TTC549 (cell line): ENCODE data around the gene GUCY1A2.

Experiments
- FAIRE-seq: peaks from 2 replicates; lab custom pipeline; 2012; peaks lifted over from hg19 to GRCh38; lab: Jason Lieb, UNC

Gene GUCY1A2

DNA sequence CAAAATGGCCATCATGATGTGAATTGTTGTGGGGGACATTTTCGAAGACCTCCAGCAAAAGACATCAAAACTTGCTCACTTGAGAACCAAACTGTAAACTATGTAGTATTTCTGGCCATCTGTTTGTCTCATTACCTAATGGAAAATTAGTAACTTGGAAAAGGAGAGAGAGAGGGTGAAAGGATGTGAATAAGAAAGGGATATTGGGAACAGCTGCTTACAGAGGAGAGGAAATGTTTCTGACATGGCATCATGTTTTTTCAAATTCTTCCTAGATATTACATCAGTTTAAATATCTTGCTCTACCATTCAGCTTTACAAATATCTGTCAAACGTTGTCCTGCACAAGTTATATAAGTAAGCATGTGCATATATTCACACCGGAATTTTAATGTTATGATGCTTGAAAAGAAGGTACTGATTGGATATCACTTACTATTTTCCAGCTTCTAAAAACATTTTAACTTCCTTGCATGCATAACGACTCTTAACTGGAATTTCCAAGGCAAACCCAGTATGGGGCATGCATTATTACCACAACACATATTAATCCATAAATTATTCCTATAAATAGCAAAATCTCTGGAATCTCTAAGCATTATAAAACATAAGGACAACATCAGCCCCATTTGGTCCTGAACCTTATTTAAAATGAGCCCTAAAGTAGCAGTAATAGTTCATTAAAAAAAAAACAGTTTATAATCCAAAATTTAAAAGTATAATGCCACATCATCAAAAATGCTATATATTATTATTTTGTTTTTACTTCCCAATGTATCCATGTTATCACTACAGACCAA, 20.0 kb downstream of the GUCY1A2 start:
- no peak for FAIRE-seq

DNA sequence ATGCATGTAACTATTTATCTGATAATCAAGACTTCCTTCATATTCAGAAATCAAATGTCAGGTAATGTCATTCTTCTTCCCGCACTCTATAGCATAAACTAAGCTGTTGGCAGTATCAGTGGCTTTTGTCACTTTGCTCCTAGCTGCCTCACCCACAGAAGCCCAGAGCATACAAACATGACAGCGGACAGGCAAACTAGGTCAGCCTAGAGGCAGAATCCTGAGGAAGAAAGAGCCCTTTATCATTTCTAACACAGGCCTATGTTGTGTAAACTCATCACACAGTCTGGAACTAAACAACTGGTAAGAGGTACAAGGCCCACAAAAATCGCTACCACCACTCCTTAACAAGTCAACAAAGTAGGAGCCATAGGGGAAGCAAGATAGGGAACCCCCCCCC, 21.0 kb downstream of the GUCY1A2 start:
- no peak for FAIRE-seq

- FAIRE-seq, result no peak
These were observed 21.6 kb downstream of the GUCY1A2 start for GRCh38 chr11:106996691-106997090.

- FAIRE-seq, result no peak
These were observed 27.9 kb downstream of the GUCY1A2 start for GRCh38 chr11:106990331-106990730.

GRCh38 chr11:106989078-106989455, 29.2 kb downstream of the GUCY1A2 start:
- FAIRE-seq, result no peak

DNA sequence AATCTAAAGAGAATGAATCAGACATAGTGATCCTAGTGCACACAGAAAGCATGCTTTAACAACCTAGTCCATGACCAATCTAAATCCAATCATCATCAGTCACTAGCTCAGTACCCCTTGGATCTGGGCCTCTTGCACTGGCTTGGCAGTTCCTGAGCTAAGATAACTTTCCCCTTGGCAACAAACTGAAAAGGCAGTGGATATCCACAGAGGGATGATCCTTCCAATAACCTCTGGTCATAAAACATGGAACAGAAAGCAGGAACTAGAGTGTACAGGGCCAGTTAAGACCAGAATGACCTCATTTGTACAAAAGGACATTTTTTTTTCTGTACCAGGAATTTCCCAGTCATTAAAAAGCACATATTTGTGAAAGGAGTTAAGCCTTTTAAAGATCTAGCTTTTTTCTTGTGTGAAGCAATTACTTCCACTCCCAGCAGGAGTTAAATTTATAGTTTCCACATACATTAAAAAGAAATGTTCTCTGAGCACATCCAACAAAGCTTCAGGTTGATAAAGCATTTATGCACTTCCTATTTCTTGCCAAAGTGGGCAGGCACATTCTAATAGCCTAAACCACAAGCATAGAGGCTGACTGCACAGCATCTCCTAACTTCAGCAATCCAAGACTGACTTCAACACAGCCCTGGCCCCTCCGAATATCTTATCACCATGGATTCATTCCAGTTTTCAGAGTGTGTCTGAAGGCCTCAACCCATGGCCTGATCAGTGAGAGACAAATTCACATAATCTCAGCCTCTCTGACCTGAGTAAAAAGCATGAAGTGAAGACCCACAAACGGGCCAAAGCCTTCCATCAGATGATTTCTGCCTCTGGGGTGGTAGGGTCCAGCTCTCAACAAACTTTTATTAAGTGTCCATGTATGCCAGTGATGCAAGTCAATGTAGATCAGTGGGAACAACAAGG, 29.9 kb downstream of the GUCY1A2 start:
- FAIRE-seq, result no peak

DNA sequence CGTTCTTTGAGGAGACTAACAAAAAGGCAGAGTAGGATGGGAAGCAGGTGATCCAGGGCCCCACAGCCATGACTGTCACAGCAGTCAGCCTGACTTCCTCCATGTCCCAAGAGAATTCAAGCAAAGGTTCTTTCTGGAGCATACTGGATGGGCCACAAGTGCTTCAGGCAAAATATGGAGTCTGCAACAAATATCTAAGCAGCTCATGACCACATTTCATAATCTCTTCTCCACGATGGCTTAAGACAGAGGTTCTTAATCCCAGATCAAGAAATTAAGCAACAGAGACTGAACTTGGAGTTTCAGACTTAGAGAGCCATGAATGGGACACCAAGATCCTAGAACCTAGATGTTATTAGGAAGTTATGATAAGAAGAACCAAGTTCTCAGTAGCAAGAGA, 31.6 kb downstream of the GUCY1A2 start:
- no peak for FAIRE-seq

DNA sequence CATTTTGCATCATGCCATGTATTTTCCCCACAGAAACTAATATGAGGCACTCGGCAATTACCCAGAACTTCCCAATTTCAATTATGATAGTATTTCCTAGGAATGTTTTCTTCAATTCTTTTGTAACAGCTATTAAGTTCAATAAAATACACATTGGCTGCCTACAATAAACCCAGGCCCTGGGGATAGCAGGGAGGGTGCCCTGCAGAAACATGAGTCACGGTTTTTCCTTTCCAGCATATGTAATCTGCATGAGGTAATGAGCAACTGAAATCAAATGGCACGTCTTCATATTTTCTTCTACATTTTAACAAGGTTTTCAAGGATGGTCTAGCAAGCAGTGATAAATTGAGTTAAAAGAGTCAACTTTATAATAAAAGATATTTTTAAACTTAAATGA, 32.0 kb downstream of the GUCY1A2 start:
- no peak for FAIRE-seq

DNA sequence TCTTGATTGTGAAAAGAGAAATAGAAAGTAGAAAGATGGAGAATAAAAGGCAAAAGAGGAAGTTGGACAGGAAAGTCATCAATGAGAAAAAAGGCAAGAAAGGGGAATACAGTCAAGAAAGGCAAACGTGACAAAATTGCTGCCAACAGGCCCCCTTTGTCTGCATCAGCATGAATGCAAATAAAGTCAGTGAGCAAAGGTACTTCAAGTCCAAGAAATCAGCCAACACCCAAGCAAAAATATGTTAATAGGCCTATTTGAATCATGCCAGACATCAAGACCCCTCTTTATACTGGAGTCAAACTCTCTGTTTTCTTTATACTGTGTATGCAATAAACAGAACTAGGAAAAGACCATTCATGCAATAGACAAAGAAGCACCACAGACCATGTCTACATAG, 34.3 kb downstream of the GUCY1A2 start:
- FAIRE-seq, result no peak

DNA sequence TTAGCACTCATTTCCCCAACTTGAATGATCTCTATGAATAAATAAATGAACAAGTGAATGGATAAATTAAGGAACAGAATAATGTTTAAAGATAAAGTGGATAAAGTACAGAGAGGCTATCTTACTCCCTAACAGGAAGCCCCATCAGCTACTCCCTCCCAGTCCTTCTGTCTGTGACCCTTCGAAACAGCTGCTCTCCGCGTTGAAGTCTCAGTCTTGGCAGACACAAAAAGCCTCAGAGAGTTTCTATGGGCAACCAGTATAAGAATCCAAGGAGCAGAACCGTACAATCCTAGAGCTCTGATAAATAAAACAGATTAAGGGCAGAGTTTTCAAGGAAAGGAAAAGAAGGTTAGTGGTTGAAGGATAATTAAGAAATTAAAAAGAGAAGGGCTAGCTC, 35.0 kb downstream of the GUCY1A2 start:
- no peak for FAIRE-seq

DNA sequence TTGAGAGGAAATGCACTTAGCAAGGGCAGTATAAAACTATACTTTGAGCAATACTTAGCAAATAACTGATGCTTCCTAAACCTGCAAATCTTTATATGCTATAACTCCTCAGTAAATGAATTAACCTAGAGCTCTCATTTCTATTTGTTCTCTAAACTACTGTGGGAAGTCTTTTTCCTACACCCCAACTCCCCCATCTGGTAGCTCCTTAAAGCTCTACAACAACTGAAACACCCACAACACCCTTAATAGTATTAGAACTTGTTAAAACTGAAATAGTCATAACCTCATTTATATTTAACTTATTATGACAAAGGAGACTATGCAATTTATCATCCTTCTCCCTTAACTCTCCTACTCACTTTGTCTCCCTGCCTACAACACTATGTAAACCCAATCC, 43.4 kb downstream of the GUCY1A2 start:
- no peak for FAIRE-seq

- no peak for FAIRE-seq
These were observed 46.4 kb downstream of the GUCY1A2 start for GRCh38 chr11:106971864-106972263.

DNA sequence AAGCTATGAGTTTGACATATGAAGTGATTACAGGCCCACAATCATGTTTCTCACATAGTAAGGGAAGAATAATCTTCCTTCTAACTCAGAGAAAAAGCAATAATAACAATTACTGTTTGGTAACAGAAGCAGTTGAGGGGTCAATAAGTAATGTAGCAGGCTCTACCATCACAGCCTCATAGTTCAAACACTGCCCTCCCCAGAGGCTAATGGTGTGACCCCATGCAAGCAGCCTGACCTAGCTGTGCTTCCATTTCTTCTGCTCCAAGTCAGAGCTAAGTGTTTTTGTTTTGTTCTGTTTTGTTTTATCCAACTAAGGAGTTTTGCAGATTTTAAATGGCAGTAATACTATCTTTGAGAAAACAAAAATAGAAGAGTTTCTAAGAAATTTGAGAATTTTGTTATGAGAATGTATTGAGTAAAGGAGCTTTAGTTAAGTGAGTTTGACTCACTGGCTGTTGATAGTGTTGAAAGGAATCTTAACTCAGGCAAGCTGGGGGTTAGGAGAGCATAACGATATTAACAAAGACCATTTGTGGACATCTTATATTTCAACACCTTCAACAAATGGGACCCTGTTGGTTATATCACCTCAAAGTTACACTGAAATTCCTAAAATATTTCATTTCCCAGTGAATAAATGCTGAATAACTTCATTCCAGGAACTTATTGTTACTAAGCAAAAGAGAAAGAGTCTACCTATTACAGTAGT, 48.5 kb downstream of the GUCY1A2 start:
- no peak for FAIRE-seq

DNA sequence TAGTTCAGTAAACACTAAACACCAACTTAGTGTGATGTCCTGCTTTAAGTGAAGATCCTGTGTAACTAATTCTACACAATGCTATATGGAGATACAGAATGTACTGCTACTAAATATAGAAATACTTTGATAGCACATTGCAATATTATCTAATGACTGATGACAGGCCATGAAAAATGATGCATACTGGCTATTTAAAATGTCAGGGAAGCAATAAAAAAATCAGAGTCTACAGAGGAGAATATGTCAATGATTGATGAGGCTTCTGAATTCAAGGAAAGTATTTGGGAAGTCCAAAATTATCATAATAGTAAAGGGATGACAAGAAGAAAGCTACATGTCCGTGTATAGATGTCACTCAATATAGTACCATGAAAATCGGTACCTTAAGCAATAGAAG, 55.3 kb downstream of the GUCY1A2 start:
- no peak for FAIRE-seq

DNA sequence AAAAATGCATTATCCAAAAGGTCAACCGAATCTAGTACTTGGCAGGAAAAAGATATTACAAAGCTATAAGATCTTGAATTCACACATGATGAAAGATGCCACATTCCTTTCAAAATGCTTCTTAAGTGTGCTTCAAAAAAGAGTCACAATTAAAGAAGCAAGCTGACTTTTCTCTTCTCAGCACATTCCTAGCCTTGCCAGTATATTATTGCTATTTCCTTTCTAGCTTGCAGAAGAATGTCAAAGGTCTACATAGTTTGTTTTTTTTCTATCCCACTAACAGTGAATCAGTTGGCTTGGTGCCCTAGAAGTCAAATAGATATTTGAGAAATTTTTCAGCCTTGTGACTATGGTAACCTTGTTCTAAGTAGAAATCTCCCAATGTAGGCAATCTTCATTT, 56.8 kb downstream of the GUCY1A2 start:
- no peak for FAIRE-seq

- FAIRE-seq, result no peak
These were observed 57.2 kb downstream of the GUCY1A2 start for GRCh38 chr11:106961048-106961447.

DNA sequence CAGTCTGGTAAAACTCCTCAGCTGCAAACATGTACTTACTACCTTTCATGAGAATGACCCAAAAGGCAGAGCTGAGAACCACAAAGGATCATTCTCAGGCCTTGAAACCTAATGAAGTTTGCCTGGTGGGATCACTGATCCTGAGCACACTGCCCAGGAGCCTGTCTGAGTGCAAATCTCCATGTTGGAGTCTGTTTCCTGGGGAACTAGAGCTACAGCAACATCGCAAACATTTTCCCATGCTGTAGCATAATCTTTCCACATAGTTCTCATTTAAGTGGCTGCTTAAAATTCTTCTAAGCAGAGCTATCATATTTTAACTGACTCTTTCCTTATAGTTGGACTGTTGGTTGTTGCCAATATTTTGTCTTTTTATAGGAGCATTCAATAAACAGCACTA, 58.5 kb downstream of the GUCY1A2 start:
- FAIRE-seq, result no peak

DNA sequence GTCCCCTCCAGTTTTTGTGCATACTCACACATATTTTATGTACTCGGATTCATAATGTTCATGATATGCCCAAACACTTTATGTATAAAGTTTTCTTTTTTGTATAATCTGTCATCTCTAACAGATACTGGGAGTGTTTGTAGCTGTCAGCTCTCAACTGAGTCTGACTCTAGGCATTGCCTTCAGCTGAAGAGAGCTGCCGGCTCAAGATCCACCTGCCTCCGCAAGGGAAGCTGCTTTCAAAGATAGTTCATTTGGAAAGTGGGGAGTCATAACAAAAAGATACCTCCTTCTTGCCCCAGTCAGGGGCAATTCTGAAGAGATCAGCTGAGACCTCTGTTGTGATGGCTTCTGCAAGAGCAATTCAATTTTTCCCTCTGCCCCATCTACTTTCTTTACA, 58.9 kb downstream of the GUCY1A2 start:
- FAIRE-seq, result no peak

DNA sequence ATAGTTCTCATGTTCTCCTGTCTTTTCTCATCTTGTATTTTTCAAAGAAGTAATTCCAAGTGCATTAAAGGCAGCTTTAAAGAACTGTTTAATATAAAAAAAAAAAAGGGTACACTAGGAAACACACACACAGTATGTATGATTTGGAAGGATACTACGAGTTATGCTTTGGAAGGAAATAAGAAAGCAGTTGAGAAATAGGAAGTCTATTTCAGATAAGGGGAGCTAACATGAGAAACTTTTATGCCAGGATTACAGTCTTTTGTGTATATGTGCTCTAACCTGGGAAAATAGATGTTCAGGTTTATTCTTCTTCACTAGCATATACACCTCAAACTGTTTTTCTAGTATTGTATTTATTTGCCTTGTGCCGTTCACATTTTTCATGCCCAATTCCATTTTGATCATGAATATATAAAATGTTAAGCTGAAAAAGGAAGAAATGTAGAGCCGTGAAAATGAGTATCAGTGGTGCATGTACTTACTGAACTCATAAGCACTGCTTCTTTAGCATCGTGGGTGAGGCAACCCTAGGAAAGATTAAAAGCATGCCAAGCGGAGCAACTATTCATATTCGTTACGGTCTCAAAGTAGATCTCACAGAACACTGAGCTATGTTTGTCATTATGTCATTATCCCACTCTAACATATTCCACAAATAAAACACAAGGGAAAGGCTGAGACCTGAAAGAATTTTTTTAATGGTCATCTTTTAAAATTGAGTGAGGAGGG, 59.6 kb downstream of the GUCY1A2 start:
- FAIRE-seq, result no peak

DNA sequence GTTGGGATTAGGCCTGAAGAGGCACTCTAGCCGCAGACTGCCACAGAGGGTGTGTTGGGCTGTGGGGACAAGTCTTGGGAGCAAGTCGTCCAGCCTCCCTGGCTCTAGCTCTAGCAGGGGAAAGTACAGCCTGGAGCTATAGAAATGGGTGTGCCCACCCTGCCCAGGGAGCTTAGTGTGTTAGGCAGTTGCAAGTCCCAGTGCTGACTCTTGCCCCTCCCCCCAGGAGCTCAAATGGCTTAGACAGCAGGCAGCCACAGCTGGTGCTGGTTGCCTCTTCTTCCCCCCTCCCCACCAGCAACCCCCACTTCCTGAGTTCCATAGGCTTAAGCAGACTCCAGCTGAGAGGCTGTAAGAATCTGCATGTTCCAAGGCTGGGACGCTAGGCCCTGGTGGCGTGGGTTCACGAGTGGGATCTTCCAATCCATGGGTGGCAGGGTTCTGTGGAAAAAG, 61.2 kb downstream of the GUCY1A2 start:
- no peak for FAIRE-seq

DNA sequence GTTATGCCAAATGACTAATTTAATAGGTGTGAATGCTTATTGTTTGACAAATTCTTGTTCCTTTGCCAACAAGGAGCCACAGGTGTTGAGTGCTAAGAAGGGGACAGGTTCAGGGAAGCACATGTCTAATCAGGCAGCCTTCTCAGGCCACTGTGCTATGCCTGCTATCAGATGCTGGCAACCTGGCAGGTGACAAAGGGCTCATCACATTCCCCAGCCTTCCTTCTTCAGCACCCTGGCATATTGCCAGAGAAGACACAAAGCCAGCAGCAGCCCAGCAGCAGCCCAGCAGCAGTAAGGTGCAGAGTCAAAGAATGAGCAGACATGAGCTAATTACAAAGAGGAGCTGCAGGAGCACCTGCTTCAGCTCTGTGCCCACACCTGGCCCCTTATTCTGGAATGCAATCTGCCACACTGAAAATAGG, 68.2 kb downstream of the GUCY1A2 start:
- FAIRE-seq, result no peak

GRCh38 chr11:106943089-106943488, 75.2 kb downstream of the GUCY1A2 start:
- FAIRE-seq, result no peak
